ENCODE data around the gene NT5C2. TPM values are rescaled to one million over a fixed set of nuclear protein-coding genes. Genes with fewer than 3 reads are reported as not detected.

The NT5C2 gene
- total RNA-seq, 1 donor from 2014 or later = 41.0 TPM

- no peak for DNase-seq (ENCODE audit: low read depth)
- H3K4me3 ChIP-seq (ENCODE audit: low read depth, low read length) = no peak overlapping the region
- no peak for TF ChIP-seq CTCF (conservative IDR thresholded peaks at IDR 0.05; ENCODE audit: low read depth, low read length)
Measured at GRCh38 chr10:103083266-103083976, 109.7 kb downstream of the NT5C2 start.

GRCh38 chr10:103082683-103083082, 110.4 kb downstream of the NT5C2 start:
- no peak for DNase-seq (ENCODE audit: low read depth)
- TF ChIP-seq CTCF (conservative IDR thresholded peaks at IDR 0.05; ENCODE audit: low read depth, low read length) = no peak
- no peak overlapping the region for H3K4me3 ChIP-seq (ENCODE audit: low read depth, low read length)

- no peak for TF ChIP-seq CTCF (conservative IDR thresholded peaks at IDR 0.05; ENCODE audit: low read depth, low read length)
- DNase-seq (ENCODE audit: low read depth) = no peak
Measured at GRCh38 chr10:103080891-103081581, 112.0 kb downstream of the NT5C2 start.

GRCh38 chr10:103079946-103080345, 113.1 kb downstream of the NT5C2 start:
- TF ChIP-seq CTCF (conservative IDR thresholded peaks at IDR 0.05; ENCODE audit: low read depth, low read length) = no peak
- DNase-seq (ENCODE audit: low read depth) = no peak
- no peak overlapping the region for H3K4me3 ChIP-seq (ENCODE audit: low read depth, low read length)

More at GRCh38 chr10:103080891-103081581, 112.0 kb downstream of the NT5C2 start:
- H3K4me3 ChIP-seq (ENCODE audit: low read depth, low read length) = no peak overlapping the region

GRCh38 chr10:103079100-103079499, 114.0 kb downstream of the NT5C2 start:
- no peak for DNase-seq (ENCODE audit: low read depth)
- H3K4me3 ChIP-seq (ENCODE audit: low read depth, low read length) = no peak overlapping the region
- no peak for TF ChIP-seq CTCF (conservative IDR thresholded peaks at IDR 0.05; ENCODE audit: low read depth, low read length)

- TF ChIP-seq CTCF (conservative IDR thresholded peaks at IDR 0.05; ENCODE audit: low read depth, low read length) = no peak
- H3K4me3 ChIP-seq (ENCODE audit: low read depth, low read length) = no peak overlapping the region
Measured at GRCh38 chr10:103078676-103079075, 114.4 kb downstream of the NT5C2 start.

GRCh38 chr10:103078309-103078615, 114.8 kb downstream of the NT5C2 start:
- no peak for TF ChIP-seq CTCF (conservative IDR thresholded peaks at IDR 0.05; ENCODE audit: low read depth, low read length)
- no peak overlapping the region for H3K4me3 ChIP-seq (ENCODE audit: low read depth, low read length)

More at GRCh38 chr10:103078676-103079075, 114.4 kb downstream of the NT5C2 start:
- DNase-seq (ENCODE audit: low read depth) = no peak

More at GRCh38 chr10:103078309-103078615, 114.8 kb downstream of the NT5C2 start:
- DNase-seq (ENCODE audit: low read depth) = no peak
